ENCODE data around the gene CD19. TPM values are rescaled to one million over a fixed set of nuclear protein-coding genes. Genes with fewer than 3 reads are reported as not detected.
A peak's percentile ranks its signal among the peaks of the same experiment; 100 is the strongest.

Gene CD19
- total and polyA plus RNA-seq, 2 of the 8 experiments (the other 6 are each of a cell fraction or from before 2014, with no cell fraction given) = 0.57 to 0.65 TPM

- CTCF ChIA-PET (ENCODE audit: partially characterized antibody) = interaction anchor here (1.1 kb wide), 1 partner anchor 8 kb away, joined by 3 read pairs; no protein-coding TSS in a partner anchor
- Histone ChIP-seq H3K4me2 (ENCODE audit: insufficient read depth in 1 of 2, low read depth in 2 of 2, low read length in 2 of 2) (no peak overlapping the region), H2AK5ac (ENCODE audit: low read depth, low read length) (no peak overlapping the region), H3K27me3 (replicated peaks in 1 of 4; ENCODE audit: control insufficient read depth in 3 of 4, extremely low read depth in 1 of 4, insufficient read depth in 3 of 4, low read length in 3 of 4) (no peaks in the 10 kb centered on the region), H2BK12ac (ENCODE audit: low read depth, low read length) (no peak overlapping the region), H4K8ac (ENCODE audit: extremely low read depth, insufficient read depth, low read length) (no peak overlapping the region), H3K36me3 (ENCODE audit: control insufficient read depth in 2 of 4, insufficient read depth in 4 of 4, low read length in 3 of 4) (no peaks in the 10 kb centered on the region; a peak in 1 of 8 replicates), H2BK15ac (ENCODE audit: low read length) (no peak overlapping the region), H2BK20ac (ENCODE audit: low read length) (no peak overlapping the region), H3K4ac (replicated peaks; ENCODE audit: insufficient read length, low read depth, low read length) (no peak overlapping the region), H4K5ac (ENCODE audit: insufficient read length, low read depth, low read length) (no peak overlapping the region), H3K23me2 (ENCODE audit: low read depth, low read length) (no peaks in the 10 kb centered on the region), H3K4me3 (ENCODE audit: extremely low read depth in 1 of 4, insufficient read depth in 2 of 4, low read depth in 3 of 4, low read length in 4 of 4) (no peak overlapping the region), H3K9me3 (ENCODE audit: insufficient read depth in 2 of 2, low read depth in 1 of 2, low read length in 1 of 2) (no peaks in the 10 kb centered on the region), H3K23ac (ENCODE audit: insufficient read length) (no peak overlapping the region), H3K79me2 (ENCODE audit: control insufficient read depth in 1 of 2, insufficient read depth in 2 of 2, low read length in 2 of 2) (no peaks in the 10 kb centered on the region), H3K79me1 (ENCODE audit: low read depth, low read length) (no peaks in the 10 kb centered on the region), H3K4me1 (replicated peaks in 1 of 4; ENCODE audit: control insufficient read depth in 3 of 4, insufficient read depth in 4 of 4, low read length in 3 of 4) (no peaks in the 10 kb centered on the region; a peak in 1 of 7 replicates), H3K14ac (ENCODE audit: insufficient read length) (no peak overlapping the region), H3K27ac (ENCODE audit: low read depth, low read length) (no peak overlapping the region), H2AFZ (ENCODE audit: low read length) (no peak overlapping the region), H2BK120ac (replicated peaks; ENCODE audit: low read depth, low read length) (no peak overlapping the region), H3K9ac (replicated peaks in 1 of 4; ENCODE audit: extremely low read depth in 1 of 4, low read depth in 3 of 4, low read length in 3 of 4) (0 out of 7 replicates have a peak overlapping the region, but pooled peaks of 1 of the 4 experiments have one; percentile 28), H4K91ac (replicated peaks; ENCODE audit: insufficient read length, low read length) (no peak overlapping the region), H3K56ac (replicated peaks; ENCODE audit: insufficient read length, low read depth, low read length) (no peak overlapping the region), H3K18ac (ENCODE audit: extremely low read depth, low read length) (no peak overlapping the region), H4K20me1 (replicated peaks in 1 of 2; ENCODE audit: control insufficient read depth in 1 of 2, insufficient read depth in 2 of 2, low read length in 2 of 2) (peaks cover 0 to 3% of the 10 kb centered on the region in 2 experiments), H2BK5ac (ENCODE audit: low read depth, low read length) (no peak overlapping the region)
- DNase-seq (ENCODE audit: low read depth in 1 of 2, low spot score in 2 of 2) = no peak
- WGBS, 2 experiments (ENCODE audit: extremely low coverage in 1 of 2, insufficient coverage in 1 of 2, insufficient read length in 1 of 2, insufficient replicate concordance in 2 of 2, low coverage in 1 of 2, low lambda C conversion rate in 2 of 2, missing lambda C conversion rate in 1 of 2) = 78% methylated on average over 4 of the region's 4 CpGs; no CpG with 5 or more reads in 1 of the 2 experiments
- POLR2A ChIA-PET (ENCODE audit: partially characterized antibody) = interaction anchor here (1.0 to 2.7 kb wide), 5 partner anchors 9 to 19 kb away, joined by 3 to 7 read pairs (median 6); no protein-coding TSS in a partner anchor
- TF ChIP-seq KDM1A (IDR thresholded peaks at IDR 0.05; ENCODE audit: borderline replicate concordance, low read length) (no peak), POLR2A (IDR thresholded peaks at IDR 0.05; ENCODE audit: control extremely low read depth in 1 of 2, low read depth in 2 of 2, low read length in 2 of 2) (no peak), TAF7 (optimal IDR thresholded peaks at IDR 0.05; ENCODE audit: borderline replicate concordance, low read depth, low read length) (no peak), SUZ12 (IDR thresholded peaks at IDR 0.05; ENCODE audit: low read length) (no peak), SP4 (IDR thresholded peaks at IDR 0.05; ENCODE audit: low read length) (no peak), GTF2F1 (IDR thresholded peaks at IDR 0.05; ENCODE audit: borderline replicate concordance, low read depth, low read length) (no peak), RXRA (IDR thresholded peaks at IDR 0.05; ENCODE audit: insufficient read depth, low read depth, low read length) (no peak), KDM5A (IDR thresholded peaks at IDR 0.05; ENCODE audit: low read length) (no peak), NRF1 (IDR thresholded peaks at IDR 0.05; ENCODE audit: low read depth, low read length) (no peak), SP1 (IDR thresholded peaks at IDR 0.05; ENCODE audit: low read depth, low read length) (no peak), ATF3 (IDR thresholded peaks at IDR 0.05; ENCODE audit: insufficient read depth, low read depth, low read length) (no peak), KDM4A (IDR thresholded peaks at IDR 0.05; ENCODE audit: low read depth, low read length, severe bottlenecking) (no peak), BRCA1 (IDR thresholded peaks at IDR 0.05; ENCODE audit: low read depth, low read length) (no peak)
- TF ChIP-seq, protein P1, sequence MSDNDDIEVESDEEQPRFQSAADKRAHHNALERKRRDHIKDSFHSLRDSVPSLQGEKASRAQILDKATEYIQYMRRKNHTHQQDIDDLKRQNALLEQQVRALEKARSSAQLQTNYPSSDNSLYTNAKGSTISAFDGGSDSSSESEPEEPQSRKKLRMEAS (IDR thresholded peaks at IDR 0.05) = no peak
- no peak for FAIRE-seq
Measured at GRCh38 chr16:28898942-28899341, 32.8 kb upstream of the CD19 start.

All from H1 (cell line).